H9 (cell line): ENCODE measurements around the gene C6orf62. TPM values are rescaled to one million over a fixed set of nuclear protein-coding genes. Genes with fewer than 3 reads are reported as not detected.

Experiments
- DNase-seq: peaks from one replicate; pipeline ENCODE4 v3.0.0-alpha.2; 2017
- H2AFZ ChIP-seq: one replicate; pipeline ENCODE4 v1.6.1; 2013; ENCODE audit warnings: mild to moderate bottlenecking, low read length, control low read depth, moderate library complexity
- H2AK5ac ChIP-seq: 2 replicates; pipeline ENCODE4 v1.6.1; 2013; ENCODE audit warnings: low read length, control low read depth, mixed read lengths; ENCODE audit not compliant: insufficient read length
- H2BK120ac ChIP-seq: one replicate; pipeline ENCODE4 v1.6.1; 2013; ENCODE audit warnings: low read depth, mild to moderate bottlenecking, low read length, control low read depth, inconsistent platforms; ENCODE audit not compliant: poor library complexity, severe bottlenecking
- H2BK12ac ChIP-seq: 2 replicates; pipeline ENCODE4 v1.6.1; 2013; ENCODE audit warnings: low read length, control low read depth, mixed read lengths, low read depth; ENCODE audit not compliant: insufficient read length
- H2BK15ac ChIP-seq: 2 replicates; pipeline ENCODE4 v1.6.1; 2013; ENCODE audit warnings: low read depth, low read length, control low read depth
- H2BK20ac ChIP-seq: one replicate; pipeline ENCODE4 v1.6.1; 2013; ENCODE audit warnings: low read depth, mild to moderate bottlenecking, low read length, control low read depth, inconsistent platforms; ENCODE audit not compliant: poor library complexity, severe bottlenecking
- H2BK5ac ChIP-seq: 2 replicates; pipeline ENCODE4 v1.6.1; 2013; ENCODE audit warnings: low read length, control low read depth, mixed read lengths; ENCODE audit not compliant: insufficient read length
- H3K14ac ChIP-seq: 2 replicates; pipeline ENCODE4 v1.6.1; 2013; ENCODE audit warnings: low read length, control low read depth; ENCODE audit not compliant: insufficient read depth
- H3K18ac ChIP-seq: 2 replicates; pipeline ENCODE4 v1.6.1; 2013; ENCODE audit warnings: low read depth, mild to moderate bottlenecking, mixed read lengths, low read length, control low read depth; ENCODE audit not compliant: insufficient read length
- H3K23ac ChIP-seq: 2 replicates; pipeline ENCODE4 v1.6.1; 2013; ENCODE audit warnings: low read length, control low read depth, mixed read lengths, low read depth; ENCODE audit not compliant: insufficient read length
- H3K23me2 ChIP-seq: 2 replicates; pipeline ENCODE4 v1.6.1; 2013; ENCODE audit warnings: low read depth, mild to moderate bottlenecking, mixed read lengths, low read length, control low read depth; ENCODE audit not compliant: insufficient read length, poor library complexity, severe bottlenecking
- H3K27ac ChIP-seq: 2 replicates; pipeline ENCODE4 v1.5.1; 2013; ENCODE audit warnings: low read length, control low read depth, mixed read lengths, low read depth; ENCODE audit not compliant: insufficient read length
- H3K27me3 ChIP-seq: 2 replicates; pipeline ENCODE4 v1.6.1; 2013; ENCODE audit warnings: low read length, control low read depth, inconsistent platforms; ENCODE audit not compliant: insufficient read depth
- H3K4ac ChIP-seq: 2 replicates; pipeline ENCODE4 v1.6.1; 2013; ENCODE audit warnings: low read depth, mild to moderate bottlenecking, control low read depth, inconsistent platforms, low read length, moderate library complexity
- H3K4me1 ChIP-seq: 2 replicates; pipeline ENCODE4 v1.6.1; 2013; ENCODE audit warnings: low read length, control low read depth, inconsistent platforms; ENCODE audit not compliant: insufficient read depth
- H3K4me2 ChIP-seq: 2 replicates; pipeline ENCODE4 v1.6.1; 2013; ENCODE audit warnings: low read length, control low read depth, mixed read lengths; ENCODE audit not compliant: insufficient read length, insufficient read depth
- H3K56ac ChIP-seq: 2 replicates; pipeline ENCODE4 v1.6.1; 2013; ENCODE audit warnings: low read depth, mild to moderate bottlenecking, mixed read lengths, low read length, control low read depth; ENCODE audit not compliant: insufficient read length
- H3K79me1 ChIP-seq: 2 replicates; pipeline ENCODE4 v1.6.1; 2013; ENCODE audit warnings: low read depth, mild to moderate bottlenecking, moderate library complexity, low read length, control low read depth, inconsistent platforms; ENCODE audit not compliant: insufficient read depth, poor library complexity, severe bottlenecking
- H3K79me2 ChIP-seq: 2 replicates; pipeline ENCODE4 v1.6.1; 2013; ENCODE audit warnings: low read length, control low read depth, inconsistent platforms; ENCODE audit not compliant: insufficient read depth
- H3K9ac ChIP-seq: 2 replicates; pipeline ENCODE4 v1.6.1; 2013; ENCODE audit warnings: low read length, control low read depth, mixed read lengths; ENCODE audit not compliant: insufficient read length; ENCODE audit errors: extremely low read depth
- H3K9me3 ChIP-seq: one replicate; pipeline ENCODE4 v1.6.1; 2013; ENCODE audit warnings: low read depth, low read length, inconsistent platforms; ENCODE audit not compliant: control insufficient read depth
- H3T11ph ChIP-seq: one replicate; pipeline ENCODE4 v1.6.1; 2013; ENCODE audit warnings: mild to moderate bottlenecking, low read length, control low read depth, inconsistent platforms
- H4K20me1 ChIP-seq: one replicate; pipeline ENCODE4 v1.6.1; 2013; ENCODE audit not compliant: control insufficient read depth, insufficient read length, insufficient read depth
- H4K5ac ChIP-seq: 2 replicates; pipeline ENCODE4 v1.6.1; 2013; ENCODE audit warnings: low read depth, mild to moderate bottlenecking, mixed read lengths, low read length, control low read depth; ENCODE audit not compliant: insufficient read length
- H4K8ac ChIP-seq: replicated peaks from 2 replicates; pipeline ENCODE4 v1.6.1; 2013; ENCODE audit warnings: low read length, control low read depth, mixed read lengths, low read depth; ENCODE audit not compliant: insufficient read length
- H4K91ac ChIP-seq: 2 replicates; pipeline ENCODE4 v1.6.1; 2013; ENCODE audit warnings: low read depth, mild to moderate bottlenecking, moderate library complexity, mixed read lengths, low read length, control low read depth; ENCODE audit not compliant: insufficient read length
- H3K27ac Mint-ChIP-seq, 3 experiments: 2 replicates in 2 of 3; 3 replicates in 1 of 3; pipeline ENCODE4 v1.8.0; 2020 to 2021; ENCODE audit warnings: mixed read lengths in 3 of 3, mild to moderate bottlenecking in 1 of 3, moderate library complexity in 1 of 3
- H3K27me3 Mint-ChIP-seq: 2 replicates; pipeline ENCODE4 v1.8.0; 2021; ENCODE audit warnings: low read depth, mild to moderate bottlenecking, moderate library complexity, mixed read lengths
- H3K36me3 Mint-ChIP-seq, 3 experiments: 2 replicates in 2 of 3; 3 replicates in 1 of 3; pipeline ENCODE4 v1.8.0; 2020 to 2021; ENCODE audit warnings: low read depth in 3 of 3, mixed read lengths in 3 of 3; ENCODE audit not compliant: insufficient read depth in 1 of 3
- H3K4me1 Mint-ChIP-seq, 2 experiments: 2 replicates each; pipeline ENCODE4 v1.8.0; 2020; ENCODE audit warnings: mixed read lengths in 2 of 2
- H3K4me3 Mint-ChIP-seq, 2 experiments: 2 replicates in 1 of 2; 3 replicates in 1 of 2; pipeline ENCODE4 v1.8.0; 2020 to 2021; ENCODE audit warnings: mild to moderate bottlenecking in 2 of 2, mixed read lengths in 2 of 2, moderate library complexity in 1 of 2
- H3K9me3 Mint-ChIP-seq, 2 experiments: 2 replicates in 1 of 2; 3 replicates in 1 of 2; pipeline ENCODE4 v1.8.0; 2020; ENCODE audit warnings: mild to moderate bottlenecking in 2 of 2, mixed read lengths in 2 of 2, moderate library complexity in 1 of 2
- CTCF ChIP-seq: fragments of 200-600 bp; sonication (generic); conservative IDR thresholded peaks from 3 replicates; pipeline ENCODE4 v1.8.0; 2021; ENCODE audit warnings: antibody characterized with exemption, mild to moderate bottlenecking
- WGBS: extraction: QIAGEN DNeasy Blood & Tissue Kit; methylation state at CpG from one replicate; pipeline ENCODE4 v1.1.7; 2013; ENCODE audit warnings: missing lambda C conversion rate, low lambda C conversion rate, mixed read lengths; ENCODE audit not compliant: insufficient read length; ENCODE audit errors: extremely low coverage; 5-methylcytosine and 5-hydroxymethylcytosine counted together
- long read RNA-seq: library from polyadenylated mRNA; unstranded; transcript quantifications from one replicate; pipeline ENCODE4 v2.0.0, GENCODE V29; 2020
- total RNA-seq: library from RNA; stranded (reverse); gene quantifications from 2 replicates; pipeline ENCODE4 v1.2.1, GENCODE V29; 2021

Gene C6orf62
- total RNA-seq = 125 TPM in 2 replicates
- long read RNA-seq, full-length matches to known transcripts = 6 of 7 reads
- long read RNA-seq, partial matches to known transcripts = 1 of 7 reads
- long read RNA-seq, other reads (novel, unspliced or antisense) = 0 of 7 reads

- Mint-ChIP-seq H3K4me3 (peak within 1 kb of the TSS; percentile 96 to 99), H3K4me1 (peaks cover 19 to 30% of the 10 kb centered on the region in 2 experiments), H3K27me3 (no peaks in the 10 kb centered on the region), H3K9me3 (no peaks in the 10 kb centered on the region), H3K27ac (peak within 1 kb of the TSS; percentile 99 to 100 (median 100)), H3K36me3 (peaks cover 39 to 53% (median 51%) of the 10 kb centered on the region in 3 experiments)
- H3K79me2 ChIP-seq = peaks cover 31% of the 10 kb centered on the region
- no peaks in the 10 kb centered on the region for H4K20me1 ChIP-seq
- H3K4me2 ChIP-seq = peak within 1 kb of the TSS; percentile 94
- H3K23me2 ChIP-seq = peaks cover 13% of the 10 kb centered on the region
- no peak within 1 kb of the TSS for H3K27ac ChIP-seq
- no CpG with 5 or more reads among the region's 25 CpGs for WGBS
- no peak within 1 kb of the TSS for H2BK12ac ChIP-seq
- H2AK5ac ChIP-seq = no peak within 1 kb of the TSS
- no peak within 1 kb of the TSS for H4K8ac ChIP-seq
- H3T11ph ChIP-seq = no peak within 1 kb of the TSS
- no peak within 1 kb of the TSS for H3K4ac ChIP-seq
- no peak for TF ChIP-seq CTCF
- no peak for DNase-seq
- H3K9me3 ChIP-seq = no peaks in the 10 kb centered on the region
- no peak within 1 kb of the TSS for H2AFZ ChIP-seq
- peak within 1 kb of the TSS; percentile 91; the same call in 1 of the 2 replicates for H3K14ac ChIP-seq
- no peak within 1 kb of the TSS for H2BK15ac ChIP-seq
- no peaks in the 10 kb centered on the region for H3K27me3 ChIP-seq
- H2BK20ac ChIP-seq = no peak within 1 kb of the TSS
- peak within 1 kb of the TSS; percentile 94 for H3K9ac ChIP-seq
- no peak within 1 kb of the TSS for H3K56ac ChIP-seq
- no peaks in the 10 kb centered on the region for H3K4me1 ChIP-seq
- H4K5ac ChIP-seq = no peak within 1 kb of the TSS
- no peak within 1 kb of the TSS for H4K91ac ChIP-seq
- H3K79me1 ChIP-seq = no peaks in the 10 kb centered on the region
- no peak within 1 kb of the TSS for H2BK5ac ChIP-seq
- no peak within 1 kb of the TSS for H2BK120ac ChIP-seq
- H3K23ac ChIP-seq = no peak within 1 kb of the TSS
- H3K18ac ChIP-seq = peak within 1 kb of the TSS; percentile 91
Observed at GRCh38 chr6:24719125-24719971, at the start of gene C6orf62. TSS of gene C6orf62 (minus strand) at chr6:24719154. CDS start at chr6:24718668, 486 bp downstream.
